Ishikawa (cell line): ENCODE data around the gene CCDC146.

Experiments
- CEBPB ChIP-seq: IDR thresholded peaks from 2 replicates; pipeline ENCODE4 v1.6.1; 2012
- EGR1 ChIP-seq: IDR thresholded peaks from 2 replicates; pipeline ENCODE4 v1.6.1; 2012
- EP300 ChIP-seq: IDR thresholded peaks from 2 replicates; pipeline ENCODE4 v1.6.1; 2012; ENCODE audit warnings: borderline replicate concordance
- FOXM1 ChIP-seq: IDR thresholded peaks from 2 replicates; pipeline ENCODE4 v1.6.1; 2012; ENCODE audit warnings: low read depth, borderline replicate concordance
- RAD21 ChIP-seq: IDR thresholded peaks from 2 replicates; pipeline ENCODE4 v1.6.1; 2012; ENCODE audit warnings: low read depth
- TAF1 ChIP-seq: IDR thresholded peaks from 2 replicates; pipeline ENCODE4 v1.6.1; 2012; ENCODE audit warnings: low read depth, mild to moderate bottlenecking
- TCF12 ChIP-seq: IDR thresholded peaks from 2 replicates; pipeline ENCODE4 v1.6.1; 2012; ENCODE audit warnings: low read depth
- TEAD4 ChIP-seq: IDR thresholded peaks from 2 replicates; pipeline ENCODE4 v1.6.1; 2012
- TF ChIP-seq, protein P1 (sequence below): IDR thresholded peaks from 2 replicates; pipeline ENCODE4 v1.6.1; 2012; ENCODE audit warnings: low read depth, mild to moderate bottlenecking
- TF ChIP-seq, protein P2 (sequence below): IDR thresholded peaks from 2 replicates; pipeline ENCODE4 v1.6.1; 2012

DNA sequence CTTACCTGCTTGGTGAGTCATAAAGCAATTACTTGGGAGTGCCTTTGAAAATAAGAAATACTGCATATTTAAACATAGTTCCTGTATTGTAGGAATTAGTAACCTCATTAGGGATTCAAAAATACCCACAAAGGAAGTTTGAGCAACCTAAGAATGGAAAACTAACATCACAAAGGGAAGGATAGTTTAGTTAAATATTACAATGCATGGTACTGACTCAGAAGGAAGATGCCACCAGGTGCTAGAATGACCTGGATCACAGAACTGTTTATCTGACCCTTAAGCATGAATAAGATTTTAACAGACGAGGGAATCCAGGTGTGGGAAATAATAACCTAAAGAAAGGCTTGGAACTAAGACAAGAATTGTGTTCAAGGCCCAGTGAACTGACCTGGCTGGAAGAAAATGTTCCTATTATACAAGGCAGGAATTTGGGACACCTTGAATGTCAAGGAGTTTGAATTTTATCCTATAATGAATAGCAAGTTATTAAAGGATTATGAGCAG, 187.4 kb downstream of the CCDC146 start:
- TF ChIP-seq EP300 (peak; percentile 94), TCF12 (peak; percentile 96), FOXM1 (peak; percentile 87), TAF1 (no peak), EGR1 (no peak), RAD21 (no peak), CEBPB (0 out of 2 replicates have a peak, but pooled peaks have one; percentile 39), TEAD4 (peak; percentile 76)
- TF ChIP-seq, protein P1, sequence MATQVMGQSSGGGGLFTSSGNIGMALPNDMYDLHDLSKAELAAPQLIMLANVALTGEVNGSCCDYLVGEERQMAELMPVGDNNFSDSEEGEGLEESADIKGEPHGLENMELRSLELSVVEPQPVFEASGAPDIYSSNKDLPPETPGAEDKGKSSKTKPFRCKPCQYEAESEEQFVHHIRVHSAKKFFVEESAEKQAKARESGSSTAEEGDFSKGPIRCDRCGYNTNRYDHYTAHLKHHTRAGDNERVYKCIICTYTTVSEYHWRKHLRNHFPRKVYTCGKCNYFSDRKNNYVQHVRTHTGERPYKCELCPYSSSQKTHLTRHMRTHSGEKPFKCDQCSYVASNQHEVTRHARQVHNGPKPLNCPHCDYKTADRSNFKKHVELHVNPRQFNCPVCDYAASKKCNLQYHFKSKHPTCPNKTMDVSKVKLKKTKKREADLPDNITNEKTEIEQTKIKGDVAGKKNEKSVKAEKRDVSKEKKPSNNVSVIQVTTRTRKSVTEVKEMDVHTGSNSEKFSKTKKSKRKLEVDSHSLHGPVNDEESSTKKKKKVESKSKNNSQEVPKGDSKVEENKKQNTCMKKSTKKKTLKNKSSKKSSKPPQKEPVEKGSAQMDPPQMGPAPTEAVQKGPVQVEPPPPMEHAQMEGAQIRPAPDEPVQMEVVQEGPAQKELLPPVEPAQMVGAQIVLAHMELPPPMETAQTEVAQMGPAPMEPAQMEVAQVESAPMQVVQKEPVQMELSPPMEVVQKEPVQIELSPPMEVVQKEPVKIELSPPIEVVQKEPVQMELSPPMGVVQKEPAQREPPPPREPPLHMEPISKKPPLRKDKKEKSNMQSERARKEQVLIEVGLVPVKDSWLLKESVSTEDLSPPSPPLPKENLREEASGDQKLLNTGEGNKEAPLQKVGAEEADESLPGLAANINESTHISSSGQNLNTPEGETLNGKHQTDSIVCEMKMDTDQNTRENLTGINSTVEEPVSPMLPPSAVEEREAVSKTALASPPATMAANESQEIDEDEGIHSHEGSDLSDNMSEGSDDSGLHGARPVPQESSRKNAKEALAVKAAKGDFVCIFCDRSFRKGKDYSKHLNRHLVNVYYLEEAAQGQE, result no peak
- TF ChIP-seq, protein P2, sequence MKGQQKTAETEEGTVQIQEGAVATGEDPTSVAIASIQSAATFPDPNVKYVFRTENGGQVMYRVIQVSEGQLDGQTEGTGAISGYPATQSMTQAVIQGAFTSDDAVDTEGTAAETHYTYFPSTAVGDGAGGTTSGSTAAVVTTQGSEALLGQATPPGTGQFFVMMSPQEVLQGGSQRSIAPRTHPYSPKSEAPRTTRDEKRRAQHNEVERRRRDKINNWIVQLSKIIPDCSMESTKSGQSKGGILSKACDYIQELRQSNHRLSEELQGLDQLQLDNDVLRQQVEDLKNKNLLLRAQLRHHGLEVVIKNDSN, result no peak
